B cell (primary cell): ENCODE data around the gene VARS1. TPM values are rescaled to one million over a fixed set of nuclear protein-coding genes. Genes with fewer than 3 reads are reported as not detected.
A peak's percentile ranks its signal among the peaks of the same experiment; 100 is the strongest.

Experiments
- ATAC-seq: fragments of 200-7000 bp; cut with Tn5 transposase; one replicate; pipeline ENCODE4 v1.10.0; 2021; ENCODE audit warnings: low read depth, mild to moderate bottlenecking, moderate number of reproducible peaks, moderate library complexity
- CTCF ChIA-PET: fragments of 350-600 bp; sonication (Branson Sonifier 250); formaldehyde crosslinking; loops from one replicate; lab custom pipeline; 2021; ENCODE audit warnings: antibody characterized with exemption, inconsistent platforms; lab: Charles Lee
- POLR2A ChIA-PET: fragments of 350-600 bp; sonication (Branson Sonifier 250); formaldehyde crosslinking; loops from one replicate; lab custom pipeline; 2021; ENCODE audit warnings: antibody characterized with exemption; lab: Charles Lee
- DNase-seq: peaks from one replicate; pipeline ENCODE4 v3.0.0; 2013
- H2AFZ ChIP-seq: 2 replicates; pipeline ENCODE4 v1.6.1; 2012; ENCODE audit warnings: mild to moderate bottlenecking, low read depth, low read length; ENCODE audit not compliant: insufficient read depth, poor library complexity, severe bottlenecking
- H3K27ac ChIP-seq, 2 donors: 1 replicate in 1 of 2; 2 replicates in 1 of 2; pipeline ENCODE4 v1.5.1; 2012 to 2013; ENCODE audit warnings: low read length in 2 of 2, mild to moderate bottlenecking in 2 of 2, moderate library complexity in 1 of 2
- H3K27me3 ChIP-seq, 4 experiments: fragments of 200-600 bp in 1 of 4; sonication (generic) in 1 of 4; replicated peaks in 1 of 4; 1 replicate in 2 of 4; 2 replicates in 2 of 4; pipeline versions ENCODE4 v1.6.1 to v1.7.0; 2013 to 2016; ENCODE audit warnings: low read length in 3 of 4, mild to moderate bottlenecking in 2 of 4, mixed read lengths in 1 of 4, moderate library complexity in 1 of 4; ENCODE audit not compliant: insufficient read depth in 4 of 4, control insufficient read depth in 3 of 4; ENCODE audit errors: control extremely low read depth in 1 of 4
- H3K36me3 ChIP-seq, 2 experiments: replicated peaks in 1 of 2; 1 replicate in 1 of 2; 2 replicates in 1 of 2; pipeline versions ENCODE4 v1.6.1 to v1.7.1; 2013; ENCODE audit warnings: low read length in 1 of 2; ENCODE audit not compliant: insufficient read depth in 2 of 2, control insufficient read depth in 1 of 2; ENCODE audit errors: control extremely low read depth in 1 of 2, extremely low read depth in 1 of 2
- H3K4me1 ChIP-seq, 2 donors: fragments of 200-600 bp in 1 of 2; sonication (generic) in 1 of 2; 1 replicate in 1 of 2; 2 replicates in 1 of 2; pipeline versions ENCODE4 v1.5.1 to v1.6.1; 2013 to 2017; ENCODE audit warnings: low read length in 2 of 2; ENCODE audit not compliant: control insufficient read depth in 2 of 2, insufficient read depth in 2 of 2
- H3K4me2 ChIP-seq: replicated peaks from 2 replicates; pipeline ENCODE3; 2012; ENCODE audit warnings: mild to moderate bottlenecking, low read depth, low read length; ENCODE audit not compliant: poor library complexity, severe bottlenecking
- H3K4me3 ChIP-seq, 5 experiments: fragments of 200-600 bp in 1 of 5; sonication (generic) in 1 of 5; 1 replicate in 3 of 5; 2 replicates in 2 of 5; pipeline versions ENCODE4 v1.5.1 to v1.7.0; 2011 to 2016; ENCODE audit warnings: low read length in 4 of 5, mild to moderate bottlenecking in 4 of 5, low read depth in 2 of 5, control low read depth in 1 of 5, moderate library complexity in 1 of 5; ENCODE audit not compliant: insufficient read depth in 1 of 5; ENCODE audit errors: control extremely low read depth in 1 of 5, extremely low read depth in 1 of 5
- H3K79me2 ChIP-seq: fragments of 200-600 bp; sonication (generic); one replicate; pipeline ENCODE4 v1.6.0; 2016; ENCODE audit warnings: low read length; ENCODE audit not compliant: control insufficient read depth, insufficient read depth
- H3K9ac ChIP-seq: fragments of 200-600 bp; sonication (generic); 2 replicates; pipeline ENCODE4 v1.6.1; 2017; ENCODE audit warnings: mild to moderate bottlenecking, low read length, moderate library complexity
- H3K9me3 ChIP-seq, 3 donors: one replicate each; pipeline versions ENCODE4 v1.6.1 to v1.7.1; 2013; ENCODE audit warnings: low read length in 2 of 3; ENCODE audit not compliant: control insufficient read depth in 2 of 3, insufficient read depth in 1 of 3; ENCODE audit errors: control extremely low read depth in 1 of 3
- H4K20me1 ChIP-seq: 2 replicates; pipeline ENCODE4 v1.6.0; 2012; ENCODE audit warnings: mild to moderate bottlenecking, low read length; ENCODE audit not compliant: insufficient read depth, control insufficient read depth, poor library complexity, severe bottlenecking
- H3K27ac Mint-ChIP-seq: one replicate; pipeline ENCODE4 v1.8.0; 2021; ENCODE audit warnings: mixed read lengths
- H3K27me3 Mint-ChIP-seq: one replicate; pipeline ENCODE4 v1.8.0; 2021; ENCODE audit warnings: mixed read lengths
- H3K4me1 Mint-ChIP-seq: one replicate; pipeline ENCODE4 v1.8.0; 2021; ENCODE audit warnings: mixed read lengths
- H3K4me3 Mint-ChIP-seq: one replicate; pipeline ENCODE4 v1.8.0; 2021; ENCODE audit warnings: mixed read lengths
- H3K9me3 Mint-ChIP-seq: one replicate; pipeline ENCODE4 v1.8.0; 2022; ENCODE audit warnings: mixed read lengths; ENCODE audit not compliant: insufficient read depth
- CTCF ChIP-seq: fragments of 200-600 bp; IDR thresholded peaks from one replicate; pipeline ENCODE4 v1.8.0; 2022; ENCODE audit warnings: antibody characterized with exemption, mild to moderate bottlenecking
- EZH2 ChIP-seq: IDR thresholded peaks from 2 replicates; pipeline ENCODE4 v1.6.1; 2012; ENCODE audit warnings: borderline replicate concordance, low read depth, mild to moderate bottlenecking, moderate library complexity, low read length; ENCODE audit not compliant: insufficient read depth, poor library complexity, severe bottlenecking
- WGBS: methylation state at CpG from one replicate; pipeline ENCODE4 v1.1.5; 2013; ENCODE audit warnings: missing lambda C conversion rate; ENCODE audit not compliant: insufficient coverage; 5-methylcytosine and 5-hydroxymethylcytosine counted together
- intact Hi-C: fragments of 100-400 bp; cut with micrococcal nuclease; formaldehyde crosslinking; loops from one replicate; pipeline ENCODE4 v1.10.0; 2022
- polyA plus RNA-seq: library from polyadenylated mRNA; depleted of rRNA; stranded (reverse); fragments of >200 nt; gene quantifications from 2 replicates; pipeline ENCODE4 v1.2.3, GENCODE V29; 2012
- total RNA-seq, 2 donors: library from RNA; stranded (reverse); fragments of 120-200 nt in 1 of 2; gene quantifications; 1 replicate in 1 of 2; 2 replicates in 1 of 2; pipeline versions ENCODE4 v1.2.3 to v1.2.4, GENCODE V29; 2013 to 2022

The VARS1 gene
- total and polyA plus RNA-seq, 2 donors (not counting 1 experiment from before 2014, with no cell fraction given) = 52.3 to 66.8 TPM

GRCh38 chr6:31784098-31784925 is 11.2 kb downstream of the VARS1 start:
- no peaks in the 10 kb centered on the region for H3K27me3 Mint-ChIP-seq
- Histone ChIP-seq H3K27me3 (no peaks in the 10 kb centered on the region), H4K20me1 (no peaks in the 10 kb centered on the region), H3K9me3 (no peaks in the 10 kb centered on the region), H3K79me2 (peaks cover 35% of the 10 kb centered on the region), H2AFZ (no peak overlapping the region), H3K4me2 (no peak overlapping the region), H3K27ac (no peak overlapping the region), H3K4me1 (peaks cover 9 to 18% of the 10 kb centered on the region in 2 donors), H3K4me3 (no peak overlapping the region), H3K9ac (no peak overlapping the region), H3K36me3 (peaks cover 0 to 62% of the 10 kb centered on the region in 2 experiments)
- ChIA-PET CTCF (interaction anchor here (0.5 kb wide), 1 partner anchor 231 kb away, joined by 3 read pairs; no protein-coding TSS in a partner anchor), POLR2A (no interaction called here)
- peaks cover 8% of the 10 kb centered on the region for H3K4me1 Mint-ChIP-seq
- no peaks in the 10 kb centered on the region for H3K9me3 Mint-ChIP-seq
- WGBS = 100% methylated on average over 15 of the region's 15 CpGs
- ATAC-seq (no peak), DNase-seq (no peak)
- TF ChIP-seq CTCF (no peak), EZH2 (no peak)
- H3K4me3 Mint-ChIP-seq = no peak overlapping the region
- peak overlapping the region; percentile 37 for H3K27ac Mint-ChIP-seq
- intact Hi-C loops = no loop called here
